HepG2 (cell line): Measurements from ENCODE around the gene C11orf68. TPM values are rescaled to one million over a fixed set of nuclear protein-coding genes. Genes with fewer than 3 reads are reported as not detected.
A peak's percentile ranks its signal among the peaks of the same experiment; 100 is the strongest.

Source experiments
- ATF7 ChIP-seq, 2 experiments: fragments of 450-650 bp in 1 of 2; sonication (generic) in 1 of 2; formaldehyde crosslinking in 1 of 2; IDR thresholded peaks; 2 replicates each; pipeline versions ENCODE4 v1.4.0 to v1.6.1; 2016 to 2020; ENCODE audit warnings: antibody characterized with exemption in 1 of 2, mild to moderate bottlenecking in 1 of 2, missing genetic modification reagents in 1 of 2
- CREM ChIP-seq, 2 experiments: sonication (generic) in 1 of 2; formaldehyde crosslinking in 1 of 2; IDR thresholded peaks; 2 replicates each; pipeline versions ENCODE4 v1.4.0 to v1.6.1; 2016 to 2020; ENCODE audit warnings: antibody characterized with exemption in 1 of 2, mild to moderate bottlenecking in 1 of 2, missing genetic modification reagents in 1 of 2
- DMAP1 ChIP-seq: IDR thresholded peaks from 2 replicates; pipeline ENCODE4 v1.6.1; 2016
- DNMT3B ChIP-seq: conservative IDR thresholded peaks from 2 replicates; pipeline ENCODE4 v1.6.1; 2016; ENCODE audit warnings: missing biosample characterization, control low read depth
- FOXO1 ChIP-seq: sonication (generic); formaldehyde crosslinking; IDR thresholded peaks from 2 replicates; pipeline ENCODE4 v1.4.0; 2020; ENCODE audit warnings: missing genetic modification reagents
- JUNB ChIP-seq: sonication (generic); formaldehyde crosslinking; IDR thresholded peaks from 2 replicates; pipeline ENCODE4 v1.8.0; 2022; ENCODE audit warnings: missing genetic modification reagents, mild to moderate bottlenecking, borderline replicate concordance
- KDM4B ChIP-seq: sonication (generic); formaldehyde crosslinking; IDR thresholded peaks from 2 replicates; pipeline ENCODE4 v1.4.0; 2020; ENCODE audit warnings: missing genetic modification reagents
- KLF9 ChIP-seq: IDR thresholded peaks from 2 replicates; pipeline ENCODE4 v1.6.1; 2016; ENCODE audit warnings: low read depth
- KMT2A ChIP-seq: sonication (generic); formaldehyde crosslinking; IDR thresholded peaks from 2 replicates; pipeline ENCODE4 v1.4.0; 2020; ENCODE audit warnings: missing genetic modification reagents
- MNT ChIP-seq: fragments of 450-650 bp; IDR thresholded peaks from 2 replicates; pipeline ENCODE4 v1.6.1; 2016
- NAIF1 ChIP-seq: sonication (generic); formaldehyde crosslinking; IDR thresholded peaks from 2 replicates; pipeline ENCODE4 v1.5.0; 2020; ENCODE audit warnings: mild to moderate bottlenecking, missing genetic modification reagents, borderline replicate concordance
- NFKB2 ChIP-seq: sonication (generic); formaldehyde crosslinking; IDR thresholded peaks from 2 replicates; pipeline ENCODE4 v1.4.0; 2020; ENCODE audit warnings: missing genetic modification reagents, borderline replicate concordance
- NFRKB ChIP-seq: fragments of 450-650 bp; IDR thresholded peaks from 2 replicates; pipeline ENCODE4 v1.6.1; 2017
- NRL ChIP-seq: sonication (generic); formaldehyde crosslinking; IDR thresholded peaks from 2 replicates; pipeline ENCODE4 v1.5.0; 2020; ENCODE audit warnings: missing genetic modification reagents, mild to moderate bottlenecking, moderate library complexity, borderline replicate concordance
- PCBP2 ChIP-seq: fragments of 200-400 bp; formaldehyde crosslinking; optimal IDR thresholded peaks from 2 replicates; pipeline ENCODE3; 2018; ENCODE audit warnings: low read length, low read depth; ENCODE audit not compliant: poor library complexity, severe bottlenecking
- RXRB ChIP-seq: IDR thresholded peaks from 2 replicates; pipeline ENCODE4 v1.6.1; 2016; ENCODE audit warnings: borderline replicate concordance, missing genetic modification reagents, missing compliant biosample characterization
- THRA ChIP-seq: sonication (generic); formaldehyde crosslinking; IDR thresholded peaks from 2 replicates; pipeline ENCODE4 v1.4.0; 2020; ENCODE audit warnings: missing genetic modification reagents, borderline replicate concordance
- TRIM24 ChIP-seq: sonication (generic); formaldehyde crosslinking; IDR thresholded peaks from 2 replicates; pipeline ENCODE4 v1.8.0; 2022; ENCODE audit warnings: mild to moderate bottlenecking, missing genetic modification reagents
- ZBTB26 ChIP-seq: IDR thresholded peaks from 2 replicates; pipeline ENCODE4 v1.6.1; 2016; ENCODE audit warnings: missing compliant biosample characterization, missing genetic modification reagents, borderline replicate concordance
- ZC3H13 ChIP-seq: sonication (generic); formaldehyde crosslinking; IDR thresholded peaks from 2 replicates; pipeline ENCODE4 v1.8.1; 2023; ENCODE audit warnings: mild to moderate bottlenecking, missing genetic modification reagents, moderate library complexity
- ZNF160 ChIP-seq: sonication (generic); formaldehyde crosslinking; IDR thresholded peaks from 2 replicates; pipeline ENCODE4 v1.8.0; 2022; ENCODE audit warnings: mild to moderate bottlenecking, inconsistent platforms, missing genetic modification reagents
- ZNF296 ChIP-seq: sonication (generic); formaldehyde crosslinking; conservative IDR thresholded peaks from 2 replicates; pipeline ENCODE4 v1.5.0; 2020; ENCODE audit warnings: mild to moderate bottlenecking, missing genetic modification reagents
- ZNF317 ChIP-seq: sonication (generic); formaldehyde crosslinking; IDR thresholded peaks from 2 replicates; pipeline ENCODE4 v1.5.0; 2020; ENCODE audit warnings: mild to moderate bottlenecking, missing genetic modification reagents
- ZNF496 ChIP-seq: sonication (generic); formaldehyde crosslinking; IDR thresholded peaks from 2 replicates; pipeline ENCODE4 v1.8.1; 2023; ENCODE audit warnings: mild to moderate bottlenecking, moderate library complexity, missing genetic modification reagents; ENCODE audit not compliant: insufficient replicate concordance
- ZNF777 ChIP-seq: sonication (generic); formaldehyde crosslinking; IDR thresholded peaks from 2 replicates; pipeline ENCODE4 v1.4.0; 2020; ENCODE audit warnings: missing genetic modification reagents
- ZNF816 ChIP-seq: sonication (generic); formaldehyde crosslinking; IDR thresholded peaks from 2 replicates; pipeline ENCODE4 v1.8.0; 2022; ENCODE audit warnings: missing genetic modification reagents, mild to moderate bottlenecking, borderline replicate concordance
- ZNF891 ChIP-seq: sonication (generic); formaldehyde crosslinking; IDR thresholded peaks from 2 replicates; pipeline ENCODE4 v1.5.0; 2020; ENCODE audit warnings: mild to moderate bottlenecking, missing genetic modification reagents
- polyA plus RNA-seq, 8 experiments: library from polyadenylated mRNA; depleted of rRNA in 3 of 8; stranded (reverse) in 7 of 8; unstranded in 1 of 8; fragments of >200 nt; fragmentation: Illumina TruSeq in 4 of 8; extraction: Trizol in 4 of 8; gene quantifications; 2 replicates each; pipeline versions ENCODE4 v1.2.1 to v1.2.3, GENCODE V29; 2011 to 2016; ENCODE audit warnings: low read depth in 4 of 8, missing spikeins in 1 of 8, mixed read lengths in 1 of 8; ENCODE audit not compliant: insufficient read depth in 1 of 8
- total RNA-seq, 5 experiments: library from RNA; depleted of rRNA; stranded (reverse); fragments of >200 nt; fragmentation: Illumina TruSeq; extraction: Trizol; gene quantifications; 2 replicates each; pipeline ENCODE4 v1.2.3, GENCODE V29; 2016; ENCODE audit warnings: low read depth in 1 of 5

C11orf68 gene
- total and polyA plus RNA-seq, 2 of the 13 experiments (the other 11 are each of a cell fraction or from before 2014, with no cell fraction given): 8.4 to 28.3 TPM

- no peak for TF ChIP-seq NAIF1 (CRISPR knock-in tag)
- no peak for TF ChIP-seq ZNF160 (CRISPR knock-in tag)
- TF ChIP-seq DMAP1: 0 out of 2 replicates have a peak, but pooled peaks have one; percentile 27
- TF ChIP-seq PCBP2: no peak
- peak; percentile 72; the same call in 1 of the 2 replicates for TF ChIP-seq RXRB (CRISPR knock-in tag)
- peak; percentile 82 for TF ChIP-seq ZNF816 (CRISPR knock-in tag)
- TF ChIP-seq ZNF496 (CRISPR knock-in tag): no peak
- peak; percentile 57 for TF ChIP-seq ZC3H13
- no peak for TF ChIP-seq KMT2A (CRISPR knock-in tag)
- TF ChIP-seq NFKB2 (CRISPR knock-in tag): no peak; the same call in 1 of the 2 replicates
- no peak for TF ChIP-seq ZBTB26 (CRISPR knock-in tag)
- TF ChIP-seq FOXO1: no peak
- no peak for TF ChIP-seq ATF7 (IDR thresholded peaks at IDR 0.05)
- TF ChIP-seq ATF7 (CRISPR knock-in tag; IDR thresholded peaks at IDR 0.05): no peak; the same call in 1 of the 2 replicates
- no peak for TF ChIP-seq TRIM24
- TF ChIP-seq ZNF891 (CRISPR knock-in tag): peak; percentile 95
- no peak for TF ChIP-seq ZNF777 (CRISPR knock-in tag)
- TF ChIP-seq ZNF317: 0 out of 2 replicates have a peak, but pooled peaks have one; percentile 48
- no peak for TF ChIP-seq DNMT3B (CRISPR knock-in tag)
- TF ChIP-seq KLF9: peak; percentile 44; the same call in 1 of the 2 replicates
- 0 out of 2 replicates have a peak, but pooled peaks have one; percentile 19 for TF ChIP-seq THRA
- peak; percentile 46 for TF ChIP-seq CREM (IDR thresholded peaks at IDR 0.05)
- no peak for TF ChIP-seq CREM (CRISPR knock-in tag; IDR thresholded peaks at IDR 0.05)
- TF ChIP-seq ZNF296 (CRISPR knock-in tag): no peak
- peak; percentile 46 for TF ChIP-seq MNT
- peak; percentile 82 for TF ChIP-seq NRL (CRISPR knock-in tag)
- TF ChIP-seq NFRKB: no peak
- no peak for TF ChIP-seq KDM4B (CRISPR knock-in tag)
- no peak for TF ChIP-seq JUNB (CRISPR knock-in tag)
Observed at GRCh38 chr11:65873318-65874156, 45.3 kb downstream of the C11orf68 start (continued).
